Measurements from ENCODE around the gene VTI1A.

VTI1A gene

GRCh38 chr10:112712536-112712935, 265.5 kb downstream of the VTI1A start:
- H3K9me3 ChIP-seq (ENCODE audit: control insufficient read depth, insufficient read depth, low read length), result no peaks in the 10 kb centered on the region

GRCh38 chr10:112713411-112713810, 266.4 kb downstream of the VTI1A start:
- Histone ChIP-seq H3K4me1 (ENCODE audit: control insufficient read depth, insufficient read depth, low read length) (peaks cover 5% of the 10 kb centered on the region; the same call in 1 of the 2 replicates), H3K36me3 (ENCODE audit: control insufficient read depth, insufficient read depth, low read length) (no peaks in the 10 kb centered on the region), H3K27ac (ENCODE audit: low read length) (no peak overlapping the region), H3K9me3 (ENCODE audit: control insufficient read depth, insufficient read depth, low read length) (no peaks in the 10 kb centered on the region), H3K4me3 (ENCODE audit: low read length) (no peak overlapping the region), H3K27me3 (ENCODE audit: control insufficient read depth, insufficient read depth, low read length) (no peaks in the 10 kb centered on the region)
- no peak for DNase-seq (ENCODE audit: low read depth, low spot score)
- no CpG with 5 or more reads among the region's 2 CpGs for WGBS (ENCODE audit: insufficient coverage, insufficient read length)

More at GRCh38 chr10:112712536-112712935, 265.5 kb downstream of the VTI1A start:
- DNase-seq (ENCODE audit: low read depth, low spot score), result no peak
- H3K27ac ChIP-seq (ENCODE audit: low read length), result no peak overlapping the region
- H3K4me3 ChIP-seq (ENCODE audit: low read length), result no peak overlapping the region
- H3K27me3 ChIP-seq (ENCODE audit: control insufficient read depth, insufficient read depth, low read length), result no peaks in the 10 kb centered on the region
- peaks cover 5% of the 10 kb centered on the region; the same call in 1 of the 2 replicates for H3K4me1 ChIP-seq (ENCODE audit: control insufficient read depth, insufficient read depth, low read length)
- no CpG with 5 or more reads among the region's 2 CpGs for whole genome bisulfite sequencing (ENCODE audit: insufficient coverage, insufficient read length)
- H3K36me3 ChIP-seq (ENCODE audit: control insufficient read depth, insufficient read depth, low read length), result no peaks in the 10 kb centered on the region

GRCh38 chr10:112715581-112715980, 268.6 kb downstream of the VTI1A start:
- WGBS (ENCODE audit: insufficient coverage, insufficient read length), result no CpG with 5 or more reads among the region's 5 CpGs
- H3K4me3 ChIP-seq (ENCODE audit: low read length), result no peak overlapping the region
- H3K36me3 ChIP-seq (ENCODE audit: control insufficient read depth, insufficient read depth, low read length), result no peaks in the 10 kb centered on the region
- H3K9me3 ChIP-seq (ENCODE audit: control insufficient read depth, insufficient read depth, low read length), result no peaks in the 10 kb centered on the region
- DNase-seq (ENCODE audit: low read depth, low spot score), result no peak
- no peak overlapping the region for H3K27ac ChIP-seq (ENCODE audit: low read length)
- no peaks in the 10 kb centered on the region for H3K27me3 ChIP-seq (ENCODE audit: control insufficient read depth, insufficient read depth, low read length)
- 0 out of 2 replicates have a peak, but pooled peaks cover 2% of the 10 kb centered on the region for H3K4me1 ChIP-seq (ENCODE audit: control insufficient read depth, insufficient read depth, low read length)

GRCh38 chr10:112716076-112716475, 269.1 kb downstream of the VTI1A start:
- no CpG with 5 or more reads among the region's 3 CpGs for WGBS (ENCODE audit: insufficient coverage, insufficient read length)
- no peak for DNase-seq (ENCODE audit: low read depth, low spot score)
- H3K27ac ChIP-seq (ENCODE audit: low read length), result no peak overlapping the region

GRCh38 chr10:112716924-112717413, 270.0 kb downstream of the VTI1A start:
- Histone ChIP-seq H3K27me3 (ENCODE audit: control insufficient read depth, insufficient read depth, low read length) (no peaks in the 10 kb centered on the region), H3K27ac (ENCODE audit: low read length) (no peak overlapping the region), H3K9me3 (ENCODE audit: control insufficient read depth, insufficient read depth, low read length) (no peaks in the 10 kb centered on the region), H3K4me1 (ENCODE audit: control insufficient read depth, insufficient read depth, low read length) (0 out of 2 replicates have a peak, but pooled peaks cover 2% of the 10 kb centered on the region), H3K4me3 (ENCODE audit: low read length) (no peak overlapping the region), H3K36me3 (ENCODE audit: control insufficient read depth, insufficient read depth, low read length) (no peaks in the 10 kb centered on the region)
- no peak for DNase-seq (ENCODE audit: low read depth, low spot score)
- WGBS (ENCODE audit: insufficient coverage, insufficient read length), result no CpG with 5 or more reads among the region's 6 CpGs

More at GRCh38 chr10:112716076-112716475, 269.1 kb downstream of the VTI1A start:
- Histone ChIP-seq H3K36me3 (ENCODE audit: control insufficient read depth, insufficient read depth, low read length) (no peaks in the 10 kb centered on the region), H3K4me3 (ENCODE audit: low read length) (no peak overlapping the region), H3K9me3 (ENCODE audit: control insufficient read depth, insufficient read depth, low read length) (no peaks in the 10 kb centered on the region), H3K4me1 (ENCODE audit: control insufficient read depth, insufficient read depth, low read length) (0 out of 2 replicates have a peak, but pooled peaks cover 2% of the 10 kb centered on the region), H3K27me3 (ENCODE audit: control insufficient read depth, insufficient read depth, low read length) (no peaks in the 10 kb centered on the region)

DNA sequence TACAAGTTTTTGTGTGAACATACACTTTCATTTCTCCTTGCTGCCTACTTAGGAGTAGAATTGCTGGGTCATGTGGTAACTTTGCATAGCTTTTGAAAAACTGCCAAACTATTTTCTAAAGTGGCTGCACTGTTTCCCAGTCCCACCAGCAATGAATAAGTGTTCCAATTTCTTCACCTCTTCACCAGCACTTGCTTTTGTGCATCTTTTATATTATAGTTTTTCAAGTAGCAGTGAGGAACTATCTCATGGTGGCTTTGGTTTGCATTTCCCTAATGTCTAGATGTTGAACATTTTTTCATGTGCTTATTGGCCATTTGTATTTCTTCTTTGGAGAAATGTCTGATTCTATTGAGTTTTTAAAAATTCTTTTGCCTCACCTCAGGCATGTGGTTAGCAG, 273.2 kb downstream of the VTI1A start:
- H3K4me1 ChIP-seq (ENCODE audit: control insufficient read depth, insufficient read depth, low read length), result peaks cover 3% of the 10 kb centered on the region; the same call in 1 of the 2 replicates
- H3K27me3 ChIP-seq (ENCODE audit: control insufficient read depth, insufficient read depth, low read length), result no peaks in the 10 kb centered on the region
- no peaks in the 10 kb centered on the region for H3K9me3 ChIP-seq (ENCODE audit: control insufficient read depth, insufficient read depth, low read length)
- no peak for DNase-seq (ENCODE audit: low read depth, low spot score)
- H3K36me3 ChIP-seq (ENCODE audit: control insufficient read depth, insufficient read depth, low read length), result no peaks in the 10 kb centered on the region
- H3K27ac ChIP-seq (ENCODE audit: low read length), result no peak overlapping the region
- no peak overlapping the region for H3K4me3 ChIP-seq (ENCODE audit: low read length)

GRCh38 chr10:112721080-112721698, 274.2 kb downstream of the VTI1A start:
- no peak overlapping the region for H3K4me3 ChIP-seq (ENCODE audit: low read length)
- H3K36me3 ChIP-seq (ENCODE audit: control insufficient read depth, insufficient read depth, low read length), result no peaks in the 10 kb centered on the region

DNA sequence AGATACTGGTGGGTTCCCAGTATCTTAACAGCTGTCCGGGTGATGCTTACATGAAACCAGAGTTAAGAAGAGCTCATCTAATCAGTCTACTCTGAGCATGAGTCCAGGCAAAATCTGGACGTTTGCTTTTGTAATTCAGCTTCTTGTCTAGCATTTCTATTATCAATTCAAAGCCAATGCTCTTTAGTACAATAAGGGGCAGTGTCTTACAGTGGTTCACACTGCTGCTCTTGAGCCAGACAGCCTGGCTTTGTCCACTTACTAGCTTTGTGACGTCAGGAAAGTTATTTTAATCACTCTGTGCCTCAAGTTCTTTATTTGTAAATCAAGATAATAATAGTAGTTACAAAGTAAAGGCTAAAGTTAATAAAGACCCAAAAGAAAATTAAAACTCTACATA, 275.7 kb downstream of the VTI1A start:
- WGBS (ENCODE audit: insufficient coverage, insufficient read length), result no CpG with 5 or more reads among the region's 3 CpGs
- no peaks in the 10 kb centered on the region for H3K9me3 ChIP-seq (ENCODE audit: control insufficient read depth, insufficient read depth, low read length)
- H3K36me3 ChIP-seq (ENCODE audit: control insufficient read depth, insufficient read depth, low read length), result no peaks in the 10 kb centered on the region

More at GRCh38 chr10:112721080-112721698, 274.2 kb downstream of the VTI1A start:
- Histone ChIP-seq H3K27ac (ENCODE audit: low read length) (no peak overlapping the region), H3K9me3 (ENCODE audit: control insufficient read depth, insufficient read depth, low read length) (no peaks in the 10 kb centered on the region), H3K4me1 (ENCODE audit: control insufficient read depth, insufficient read depth, low read length) (peaks cover 3% of the 10 kb centered on the region; the same call in 1 of the 2 replicates), H3K27me3 (ENCODE audit: control insufficient read depth, insufficient read depth, low read length) (no peaks in the 10 kb centered on the region)
- no CpG with 5 or more reads among the region's 5 CpGs for WGBS (ENCODE audit: insufficient coverage, insufficient read length)
- DNase-seq (ENCODE audit: low read depth, low spot score), result peak; percentile 29

DNA sequence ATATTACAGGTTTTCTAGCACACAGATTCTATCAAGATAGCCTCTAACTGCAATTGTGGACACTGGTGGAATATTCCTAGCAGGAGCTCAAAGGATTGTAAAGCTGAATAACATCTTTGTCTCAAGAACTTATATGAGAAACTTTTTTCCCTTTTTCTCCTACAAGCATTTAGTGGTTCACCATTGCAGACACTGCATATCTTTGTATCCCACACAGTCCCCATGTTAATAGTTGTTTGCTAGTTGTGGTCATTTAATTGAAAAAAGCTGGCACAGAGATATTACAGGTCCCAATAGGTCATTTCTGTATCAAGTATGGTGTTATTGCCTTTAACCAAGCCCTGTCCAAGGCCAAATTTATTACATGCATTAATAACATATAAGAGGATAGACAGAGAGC, 276.9 kb downstream of the VTI1A start:
- H3K36me3 ChIP-seq (ENCODE audit: control insufficient read depth, insufficient read depth, low read length), result no peaks in the 10 kb centered on the region
- no peak for DNase-seq (ENCODE audit: low read depth, low spot score)
- H3K9me3 ChIP-seq (ENCODE audit: control insufficient read depth, insufficient read depth, low read length), result no peaks in the 10 kb centered on the region
- H3K27me3 ChIP-seq (ENCODE audit: control insufficient read depth, insufficient read depth, low read length), result no peaks in the 10 kb centered on the region
- peaks cover 3% of the 10 kb centered on the region; the same call in 1 of the 2 replicates for H3K4me1 ChIP-seq (ENCODE audit: control insufficient read depth, insufficient read depth, low read length)
- no peak overlapping the region for H3K4me3 ChIP-seq (ENCODE audit: low read length)
- no peak overlapping the region for H3K27ac ChIP-seq (ENCODE audit: low read length)

More for the DNA sequence above, 275.7 kb downstream of the VTI1A start:
- no peak overlapping the region for H3K27ac ChIP-seq (ENCODE audit: low read length)
- no peak overlapping the region for H3K4me3 ChIP-seq (ENCODE audit: low read length)
- H3K27me3 ChIP-seq (ENCODE audit: control insufficient read depth, insufficient read depth, low read length), result no peaks in the 10 kb centered on the region
- DNase-seq (ENCODE audit: low read depth, low spot score), result no peak
- peaks cover 3% of the 10 kb centered on the region; the same call in 1 of the 2 replicates for H3K4me1 ChIP-seq (ENCODE audit: control insufficient read depth, insufficient read depth, low read length)

DNA sequence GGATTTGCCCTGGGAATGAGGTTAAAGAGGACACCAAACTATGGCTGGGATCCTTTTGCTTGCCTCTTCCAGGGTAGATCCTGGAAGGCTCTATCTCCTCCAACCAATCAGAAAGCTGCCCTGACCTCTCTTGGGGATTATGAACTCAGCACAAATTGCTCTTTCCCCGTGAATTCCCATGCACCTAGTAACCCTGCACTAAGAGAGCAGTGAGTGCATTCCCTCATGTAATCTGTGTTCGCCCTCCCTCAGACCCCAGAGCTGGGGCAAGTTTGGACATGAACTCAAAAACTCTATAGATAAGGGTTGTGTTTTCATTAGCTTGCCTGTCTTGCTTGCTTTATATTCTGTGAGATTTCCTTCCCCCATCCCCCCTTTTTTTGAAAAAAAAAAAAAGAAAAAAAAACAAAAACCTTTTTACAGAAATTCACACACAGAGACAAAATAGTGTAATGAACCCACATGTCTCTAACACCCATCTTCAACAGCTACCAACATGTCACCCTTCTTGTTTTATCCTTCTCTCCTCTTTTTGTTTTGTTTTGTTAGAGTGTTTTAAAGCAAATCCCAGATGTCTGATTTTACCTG, 277.5 kb downstream of the VTI1A start:
- Histone ChIP-seq H3K27ac (ENCODE audit: low read length) (no peak overlapping the region), H3K4me3 (ENCODE audit: low read length) (no peak overlapping the region), H3K27me3 (ENCODE audit: control insufficient read depth, insufficient read depth, low read length) (no peaks in the 10 kb centered on the region), H3K9me3 (ENCODE audit: control insufficient read depth, insufficient read depth, low read length) (no peaks in the 10 kb centered on the region), H3K36me3 (ENCODE audit: control insufficient read depth, insufficient read depth, low read length) (no peaks in the 10 kb centered on the region), H3K4me1 (ENCODE audit: control insufficient read depth, insufficient read depth, low read length) (peaks cover 3% of the 10 kb centered on the region; the same call in 1 of the 2 replicates)
- no CpG with 5 or more reads among the region's 2 CpGs for WGBS (ENCODE audit: insufficient coverage, insufficient read length)
- DNase-seq (ENCODE audit: low read depth, low spot score), result no peak

Data from iPS DF 6.9 (cell line).